ENCODE measurements around the gene PALLD.

DNA sequence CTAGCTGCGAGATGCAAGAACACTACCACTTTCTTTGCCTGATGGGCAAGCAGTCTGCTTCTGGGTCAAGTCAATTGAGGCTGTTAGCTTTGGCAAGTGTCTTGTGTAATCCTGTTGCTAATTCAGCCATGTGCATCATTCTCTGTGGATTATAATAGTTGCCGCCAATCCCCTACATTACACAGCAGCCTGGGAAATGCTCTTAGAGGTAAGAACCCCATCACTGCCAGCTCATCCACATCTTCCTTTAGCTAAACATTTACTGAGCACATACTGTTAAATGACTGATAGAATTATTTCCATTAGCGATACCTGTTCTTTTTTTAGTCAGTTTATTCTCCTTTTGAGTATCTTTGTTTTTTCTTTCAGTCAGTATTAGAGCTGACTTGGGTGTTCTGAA is 397.0 kb downstream of the PALLD start:
- no peak for TF ChIP-seq CREM (CRISPR knock-in tag; IDR thresholded peaks at IDR 0.05)
- TF ChIP-seq, protein P1, sequence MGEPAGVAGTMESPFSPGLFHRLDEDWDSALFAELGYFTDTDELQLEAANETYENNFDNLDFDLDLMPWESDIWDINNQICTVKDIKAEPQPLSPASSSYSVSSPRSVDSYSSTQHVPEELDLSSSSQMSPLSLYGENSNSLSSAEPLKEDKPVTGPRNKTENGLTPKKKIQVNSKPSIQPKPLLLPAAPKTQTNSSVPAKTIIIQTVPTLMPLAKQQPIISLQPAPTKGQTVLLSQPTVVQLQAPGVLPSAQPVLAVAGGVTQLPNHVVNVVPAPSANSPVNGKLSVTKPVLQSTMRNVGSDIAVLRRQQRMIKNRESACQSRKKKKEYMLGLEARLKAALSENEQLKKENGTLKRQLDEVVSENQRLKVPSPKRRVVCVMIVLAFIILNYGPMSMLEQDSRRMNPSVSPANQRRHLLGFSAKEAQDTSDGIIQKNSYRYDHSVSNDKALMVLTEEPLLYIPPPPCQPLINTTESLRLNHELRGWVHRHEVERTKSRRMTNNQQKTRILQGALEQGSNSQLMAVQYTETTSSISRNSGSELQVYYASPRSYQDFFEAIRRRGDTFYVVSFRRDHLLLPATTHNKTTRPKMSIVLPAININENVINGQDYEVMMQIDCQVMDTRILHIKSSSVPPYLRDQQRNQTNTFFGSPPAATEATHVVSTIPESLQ (CRISPR knock-in tag; IDR thresholded peaks at IDR 0.05), result no peak
- TF ChIP-seq, protein P2, sequence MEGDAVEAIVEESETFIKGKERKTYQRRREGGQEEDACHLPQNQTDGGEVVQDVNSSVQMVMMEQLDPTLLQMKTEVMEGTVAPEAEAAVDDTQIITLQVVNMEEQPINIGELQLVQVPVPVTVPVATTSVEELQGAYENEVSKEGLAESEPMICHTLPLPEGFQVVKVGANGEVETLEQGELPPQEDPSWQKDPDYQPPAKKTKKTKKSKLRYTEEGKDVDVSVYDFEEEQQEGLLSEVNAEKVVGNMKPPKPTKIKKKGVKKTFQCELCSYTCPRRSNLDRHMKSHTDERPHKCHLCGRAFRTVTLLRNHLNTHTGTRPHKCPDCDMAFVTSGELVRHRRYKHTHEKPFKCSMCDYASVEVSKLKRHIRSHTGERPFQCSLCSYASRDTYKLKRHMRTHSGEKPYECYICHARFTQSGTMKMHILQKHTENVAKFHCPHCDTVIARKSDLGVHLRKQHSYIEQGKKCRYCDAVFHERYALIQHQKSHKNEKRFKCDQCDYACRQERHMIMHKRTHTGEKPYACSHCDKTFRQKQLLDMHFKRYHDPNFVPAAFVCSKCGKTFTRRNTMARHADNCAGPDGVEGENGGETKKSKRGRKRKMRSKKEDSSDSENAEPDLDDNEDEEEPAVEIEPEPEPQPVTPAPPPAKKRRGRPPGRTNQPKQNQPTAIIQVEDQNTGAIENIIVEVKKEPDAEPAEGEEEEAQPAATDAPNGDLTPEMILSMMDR (IDR thresholded peaks at IDR 0.05), result no peak

All from WTC11 (cell line).